GM23248 (cell line): ENCODE data around the gene ANO2. TPM values are rescaled to one million over a fixed set of nuclear protein-coding genes. Genes with fewer than 3 reads are reported as not detected.

Experiments used
- DNase-seq: peaks from one replicate; pipeline ENCODE4 v3.0.0-alpha.2; 2015
- H2AFZ ChIP-seq: fragments of 200-600 bp; sonication (generic); 2 replicates; pipeline ENCODE4 v1.6.1; 2016; ENCODE audit warnings: antibody characterized with exemption
- H3F3A ChIP-seq: fragments of 200-600 bp; sonication (generic); 2 replicates; pipeline ENCODE4 v1.6.1; 2016; ENCODE audit warnings: mild to moderate bottlenecking, antibody characterized with exemption, mixed run types; ENCODE audit not compliant: insufficient read depth
- H3K27ac ChIP-seq: fragments of 200-600 bp; sonication (generic); 2 replicates; pipeline ENCODE4 v1.5.1; 2016; ENCODE audit warnings: mild to moderate bottlenecking
- H3K27me3 ChIP-seq: fragments of 200-600 bp; sonication (generic); replicated peaks from 2 replicates; pipeline ENCODE4 v1.6.1; 2016; ENCODE audit warnings: mild to moderate bottlenecking; ENCODE audit not compliant: insufficient read depth
- H3K36me3 ChIP-seq: fragments of 200-600 bp; sonication (generic); 2 replicates; pipeline ENCODE4 v1.6.1; 2016; ENCODE audit warnings: low read depth, mild to moderate bottlenecking
- H3K4me1 ChIP-seq: fragments of 200-600 bp; sonication (generic); 2 replicates; pipeline ENCODE4 v1.6.1; 2016; ENCODE audit warnings: mild to moderate bottlenecking; ENCODE audit not compliant: insufficient read depth
- H3K4me2 ChIP-seq: fragments of 200-600 bp; sonication (generic); one replicate; pipeline ENCODE4 v1.6.1; 2016; ENCODE audit warnings: mild to moderate bottlenecking; ENCODE audit not compliant: unreplicated experiment
- H3K4me3 ChIP-seq: fragments of 200-600 bp; sonication (generic); 2 replicates; pipeline ENCODE4 v1.5.1; 2016; ENCODE audit warnings: mild to moderate bottlenecking
- H3K79me2 ChIP-seq: fragments of 200-600 bp; sonication (generic); 2 replicates; pipeline ENCODE4 v1.6.1; 2016; ENCODE audit warnings: mild to moderate bottlenecking; ENCODE audit not compliant: insufficient read depth
- H3K9ac ChIP-seq: fragments of 200-600 bp; sonication (generic); 2 replicates; pipeline ENCODE4 v1.6.1; 2016; ENCODE audit warnings: mild to moderate bottlenecking
- H3K9me2 ChIP-seq: fragments of 200-600 bp; sonication (generic); 2 replicates; pipeline ENCODE4 v1.6.1; 2016; ENCODE audit warnings: mixed run types, mild to moderate bottlenecking, moderate library complexity; ENCODE audit not compliant: insufficient read depth
- H3K9me3 ChIP-seq: fragments of 200-600 bp; sonication (generic); one replicate; pipeline ENCODE4 v1.6.1; 2017; ENCODE audit warnings: low read depth
- H4K20me1 ChIP-seq: fragments of 200-600 bp; sonication (generic); 2 replicates; pipeline ENCODE4 v1.6.0; 2016; ENCODE audit not compliant: insufficient read depth
- EZH2 ChIP-seq: fragments of 200-600 bp; sonication (generic); IDR thresholded peaks from 2 replicates; pipeline ENCODE4 v1.6.1; 2018; ENCODE audit warnings: antibody characterized with exemption, mild to moderate bottlenecking; ENCODE audit not compliant: insufficient read depth, poor library complexity, severe bottlenecking
- EZH2phosphoT487 ChIP-seq: fragments of 200-600 bp; sonication (generic); IDR thresholded peaks from 2 replicates; pipeline ENCODE4 v1.6.1; 2018; ENCODE audit warnings: antibody characterized with exemption, moderate library complexity, mild to moderate bottlenecking, low read depth; ENCODE audit not compliant: insufficient read depth
- WGBS, 2 experiments: methylation state at CpG; one replicate each; pipeline ENCODE4 v1.1.6; 2015 to 2017; ENCODE audit warnings: low lambda C conversion rate in 2 of 2, low coverage in 1 of 2; ENCODE audit errors: missing lambda C conversion rate in 2 of 2; 5-methylcytosine and 5-hydroxymethylcytosine counted together
- in situ Hi-C: fragments of 300-500 bp; cut with MboI; formaldehyde crosslinking; loops from 2 replicates; pipeline ENCODE4 v1.15.0; 2020
- polyA plus RNA-seq: library from polyadenylated mRNA; unstranded; fragments of >200 nt; fragmentation: Nextera tagmentation; extraction: Ambion mirVana; gene quantifications from 2 replicates; pipeline ENCODE4 v1.2.1, GENCODE V29; 2016
- total RNA-seq: library from RNA; depleted of rRNA; stranded (reverse); fragments of >200 nt; shearing (Covaris generic); gene quantifications from 2 replicates; pipeline ENCODE4 v1.2.3, GENCODE V29; 2014

The ANO2 gene
- total and polyA plus RNA-seq, 2 experiments from 2014 or later: not detected

- H3K79me2 ChIP-seq: no peaks in the 10 kb centered on the region
- H3K4me1 ChIP-seq: no peaks in the 10 kb centered on the region
- H2AFZ ChIP-seq: no peak overlapping the region
- H3K36me3 ChIP-seq: no peaks in the 10 kb centered on the region
- 74 to 75% methylated on average over 20 of the region's 20 CpGs for WGBS, 2 experiments
- no peaks in the 10 kb centered on the region for H3K27me3 ChIP-seq
- H3K9me2 ChIP-seq: no peaks in the 10 kb centered on the region
- TF ChIP-seq EZH2: no peak
- TF ChIP-seq EZH2phosphoT487: no peak
- DNase-seq: no peak
- no peak overlapping the region for H3K4me3 ChIP-seq
- in situ Hi-C loops: no loop called here
- no peak overlapping the region for H3K4me2 ChIP-seq
- H3F3A ChIP-seq: no peaks in the 10 kb centered on the region
- H3K9me3 ChIP-seq: no peaks in the 10 kb centered on the region
- H3K27ac ChIP-seq: no peak overlapping the region
- H3K9ac ChIP-seq: no peak overlapping the region
- H4K20me1 ChIP-seq: no peaks in the 10 kb centered on the region
Observed at GRCh38 chr12:5521456-5522325, 423.4 kb downstream of the ANO2 start.

DNA sequence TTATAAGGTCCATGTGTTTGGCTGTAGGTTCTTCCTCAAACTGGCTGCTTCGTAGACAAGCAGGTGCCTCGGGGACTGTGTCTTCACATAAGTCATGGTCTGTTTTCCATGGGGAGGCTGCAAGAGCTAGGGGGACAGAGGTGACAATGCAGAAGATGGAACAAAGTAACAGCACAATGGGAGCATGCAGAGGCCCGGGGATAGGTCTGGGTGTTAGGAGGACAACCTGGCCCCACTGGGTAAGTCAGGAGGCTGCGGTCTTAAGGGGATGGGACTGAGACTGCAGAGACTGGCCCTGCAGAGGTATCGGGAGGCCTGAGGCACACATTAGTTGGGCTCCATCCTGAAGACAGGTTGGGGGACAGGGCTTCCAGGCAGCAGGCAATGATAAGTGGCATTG lies 424.2 kb downstream of the ANO2 start:
- in situ Hi-C loops: no loop called here
- DNase-seq: no peak
- no peak overlapping the region for H3K4me2 ChIP-seq
- 61 to 67% methylated on average over 5 of the region's 5 CpGs for WGBS, 2 experiments
- no peak overlapping the region for H3K4me3 ChIP-seq
- no peak overlapping the region for H2AFZ ChIP-seq
- TF ChIP-seq EZH2 (no peak), EZH2phosphoT487 (no peak)
- H3K27me3 ChIP-seq: no peaks in the 10 kb centered on the region
- H3K79me2 ChIP-seq: no peaks in the 10 kb centered on the region
- H3K9ac ChIP-seq: no peak overlapping the region
- no peak overlapping the region for H3K27ac ChIP-seq
- H3K4me1 ChIP-seq: no peaks in the 10 kb centered on the region
- no peaks in the 10 kb centered on the region for H3K9me2 ChIP-seq
- H3K36me3 ChIP-seq: no peaks in the 10 kb centered on the region
- H3K9me3 ChIP-seq: no peaks in the 10 kb centered on the region
- H3F3A ChIP-seq: no peaks in the 10 kb centered on the region
- H4K20me1 ChIP-seq: no peaks in the 10 kb centered on the region

DNA sequence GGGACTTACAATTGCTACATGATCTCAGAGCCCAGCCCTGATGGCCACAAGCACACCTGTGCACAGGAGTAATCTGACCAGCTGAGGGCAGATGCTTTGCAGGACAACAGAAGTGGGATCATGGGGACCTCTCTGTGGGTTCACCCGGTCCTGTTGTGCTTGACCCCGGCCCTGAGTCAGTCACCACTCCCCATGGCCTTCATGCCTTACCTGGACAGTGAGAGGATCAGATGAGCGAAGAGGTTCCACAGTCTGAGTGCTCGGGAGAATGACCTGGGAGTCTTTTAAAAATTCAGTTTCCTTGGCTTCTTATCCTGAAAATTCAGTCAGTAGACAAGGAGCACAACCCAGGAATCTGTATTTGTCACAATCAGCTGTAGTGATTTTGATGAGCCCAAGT lies 425.0 kb downstream of the ANO2 start:
- no peak for DNase-seq
- no peaks in the 10 kb centered on the region for H4K20me1 ChIP-seq
- H3K27me3 ChIP-seq: no peaks in the 10 kb centered on the region
- TF ChIP-seq EZH2 (no peak), EZH2phosphoT487 (no peak)
- H3K27ac ChIP-seq: no peak overlapping the region
- H3K79me2 ChIP-seq: no peaks in the 10 kb centered on the region
- H3K4me2 ChIP-seq: no peak overlapping the region
- no peak overlapping the region for H3K4me3 ChIP-seq
- no peak overlapping the region for H3K9ac ChIP-seq
- WGBS, 2 experiments: 65 to 72% methylated on average over 4 of the region's 4 CpGs
- H3K36me3 ChIP-seq: no peaks in the 10 kb centered on the region
- no peaks in the 10 kb centered on the region for H3K9me2 ChIP-seq
- no peaks in the 10 kb centered on the region for H3F3A ChIP-seq
- in situ Hi-C loops: no loop called here
- no peaks in the 10 kb centered on the region for H3K4me1 ChIP-seq
- no peak overlapping the region for H2AFZ ChIP-seq
- no peaks in the 10 kb centered on the region for H3K9me3 ChIP-seq

GRCh38 chr12:5518584-5519365 lies 426.3 kb downstream of the ANO2 start:
- Histone ChIP-seq H4K20me1 (no peaks in the 10 kb centered on the region), H3K27me3 (no peaks in the 10 kb centered on the region), H3K4me2 (no peak overlapping the region), H3K9ac (no peak overlapping the region), H3F3A (no peaks in the 10 kb centered on the region), H3K9me2 (no peaks in the 10 kb centered on the region), H3K27ac (no peak overlapping the region), H3K4me1 (no peaks in the 10 kb centered on the region), H3K36me3 (no peaks in the 10 kb centered on the region), H3K4me3 (no peak overlapping the region), H3K79me2 (no peaks in the 10 kb centered on the region), H2AFZ (no peak overlapping the region), H3K9me3 (no peaks in the 10 kb centered on the region)
- TF ChIP-seq EZH2: no peak
- TF ChIP-seq EZH2phosphoT487: no peak
- WGBS, 2 experiments: 79 to 81% methylated on average over 8 of the region's 8 CpGs
- in situ Hi-C loops: no loop called here
- DNase-seq: no peak
